ENCODE measurements around the gene CD44. TPM values are rescaled to one million over a fixed set of nuclear protein-coding genes. Genes with fewer than 3 reads are reported as not detected.

The CD44 gene
- polyA plus RNA-seq, 2 of the 4 experiments (the other 2 are of a cell fraction) = 309 to 585 TPM

GRCh38 chr11:35233518-35233917 is 94.5 kb downstream of the CD44 start:
- ChIA-PET POLR2A (no interaction called here), CTCF (interaction anchor here (0.9 kb wide), 1 partner anchor 11 kb away, joined by 3 read pairs; no protein-coding TSS in a partner anchor)
- DNase-seq (ENCODE audit: low read depth in 1 of 2, low spot score in 1 of 2) = no peak
- WGBS (ENCODE audit: missing lambda C conversion rate) = 100% methylated on average over 1 of the region's 1 CpG
- peaks cover 9% of the 10 kb centered on the region; the same call in 2 of the 3 replicates for H3K4me1 ChIP-seq
- H3K9me3 ChIP-seq = 0 out of 3 replicates have a peak, but pooled peaks cover 3% of the 10 kb centered on the region
- H3K4me3 ChIP-seq = no peak overlapping the region
- TF ChIP-seq JUN (IDR thresholded peaks at IDR 0.05) (no peak), SMC3 (IDR thresholded peaks at IDR 0.05) (no peak), PHF8 (IDR thresholded peaks at IDR 0.05; ENCODE audit: borderline replicate concordance, low read depth) (no peak), TFCP2L1 (CRISPR knock-in tag; IDR thresholded peaks at IDR 0.05) (no peak), NR3C1 (IDR thresholded peaks at IDR 0.05) (no peak), E2F6 (IDR thresholded peaks at IDR 0.05; ENCODE audit: borderline replicate concordance, low read depth) (no peak), EHMT2 (IDR thresholded peaks at IDR 0.05; ENCODE audit: low read depth) (no peak), ESRRA (IDR thresholded peaks at IDR 0.05; ENCODE audit: borderline replicate concordance, low read length) (no peak), GATA3 (IDR thresholded peaks at IDR 0.05; ENCODE audit: borderline replicate concordance) (no peak), MAX (IDR thresholded peaks at IDR 0.05) (no peak), KDM1A (IDR thresholded peaks at IDR 0.05; ENCODE audit: low read depth) (no peak), FOXS1 (CRISPR knock-in tag; IDR thresholded peaks at IDR 0.05) (no peak), CHD4 (IDR thresholded peaks at IDR 0.05; ENCODE audit: borderline replicate concordance) (no peak), REST (IDR thresholded peaks at IDR 0.05) (no peak), SREBF2 (IDR thresholded peaks at IDR 0.05) (no peak), ZFP36 (IDR thresholded peaks at IDR 0.05; ENCODE audit: borderline replicate concordance, partially characterized antibody) (no peak), BCL3 (IDR thresholded peaks at IDR 0.05) (no peak), MAZ (IDR thresholded peaks at IDR 0.05; ENCODE audit: borderline replicate concordance, low read depth, low read length) (no peak)
- FAIRE-seq = no peak
- H3K4me2 ChIP-seq = no peak overlapping the region
- no peak for ATAC-seq
- H3K27ac ChIP-seq = no peak overlapping the region

- POLR2A ChIA-PET = no interaction called here
- peak in 1 of 2 experiments; percentile 27; a peak in 1 of 6 replicates for ATAC-seq
Measured at GRCh38 chr11:35234460-35235156, 95.6 kb downstream of the CD44 start.

More at GRCh38 chr11:35234460-35235156, 95.6 kb downstream of the CD44 start:
- TF ChIP-seq MAFK (IDR thresholded peaks at IDR 0.05; ENCODE audit: partially characterized antibody) (no peak), KDM1A (IDR thresholded peaks at IDR 0.05; ENCODE audit: low read depth) (no peak), EHMT2 (IDR thresholded peaks at IDR 0.05; ENCODE audit: low read depth) (no peak), POLR2A (IDR thresholded peaks at IDR 0.05; ENCODE audit: low read length) (no peak), POLR2AphosphoS2 (conservative IDR thresholded peaks at IDR 0.05; ENCODE audit: low read length) (no peak), ZFP36 (IDR thresholded peaks at IDR 0.05; ENCODE audit: borderline replicate concordance, partially characterized antibody) (no peak), ZSCAN20 (CRISPR knock-in tag; IDR thresholded peaks at IDR 0.05) (no peak), MAX (IDR thresholded peaks at IDR 0.05) (no peak), NR3C1 (IDR thresholded peaks at IDR 0.05) (no peak), MAZ (IDR thresholded peaks at IDR 0.05; ENCODE audit: borderline replicate concordance, low read depth, low read length) (no peak), FOSL2 (IDR thresholded peaks at IDR 0.05) (no peak), FOSL2 (CRISPR knock-in tag; IDR thresholded peaks at IDR 0.05) (no peak), REST (IDR thresholded peaks at IDR 0.05) (no peak)
- Histone ChIP-seq H3K4me3 (no peak overlapping the region), H3K27ac (peak overlapping the region in 1 of 2 experiments; percentile 68; a peak in 1 of 6 replicates), H3K9me3 (0 out of 3 replicates have a peak, but pooled peaks cover 3% of the 10 kb centered on the region), H3K4me2 (no peak overlapping the region), H3K4me1 (peaks cover 9% of the 10 kb centered on the region; the same call in 2 of the 3 replicates)
- DNase-seq (ENCODE audit: low read depth in 1 of 2, low spot score in 1 of 2) (no peak), FAIRE-seq (no peak)
- WGBS (ENCODE audit: missing lambda C conversion rate) = 94% methylated on average over 3 of the region's 3 CpGs
- CTCF ChIA-PET = interaction anchor here (1.1 to 1.2 kb wide), 4 partner anchors 12 to 308 kb away, joined by 3 read pairs; no protein-coding TSS in a partner anchor

Data from A549 (cell line).